ENCODE measurements around the gene TSPAN5. TPM values are rescaled to one million over a fixed set of nuclear protein-coding genes. Genes with fewer than 3 reads are reported as not detected.

TSPAN5 gene
- total and polyA plus RNA-seq, 5 donors from 2014 or later: 21.2 to 52.7 (median 39.8) TPM

GRCh38 chr4:98584265-98584664 lies 74.1 kb downstream of the TSPAN5 start:
- H3K36me3 ChIP-seq (ENCODE audit: control insufficient read depth, insufficient read depth, low read length): no peaks in the 10 kb centered on the region
- Mint-ChIP-seq H3K9me3 (no peaks in the 10 kb centered on the region), H3K36me3 (no peaks in the 10 kb centered on the region), H3K27ac (no peak overlapping the region), H3K4me1 (peaks cover 20 to 67% (median 45%) of the 10 kb centered on the region in 4 donors), H3K27me3 (no peaks in the 10 kb centered on the region), H3K4me3 (no peak overlapping the region)
- H3K4me3 ChIP-seq (ENCODE audit: low read depth, low read length): no peak overlapping the region
- peaks cover 14% of the 10 kb centered on the region for H3K4me1 ChIP-seq (ENCODE audit: control insufficient read depth, insufficient read depth, low read length, poor library complexity, severe bottlenecking)
- no peak overlapping the region for H3K27ac ChIP-seq (ENCODE audit: insufficient read depth, low read length, poor library complexity, severe bottlenecking)
- no peak for DNase-seq
- ATAC-seq (ENCODE audit: low read depth in 2 of 2): no peak
- no peaks in the 10 kb centered on the region for H3K9me3 ChIP-seq (ENCODE audit: control insufficient read depth in 2 of 2, low read length in 2 of 2)
- no peaks in the 10 kb centered on the region for H3K27me3 ChIP-seq (ENCODE audit: control insufficient read depth, insufficient read depth, low read length)

GRCh38 chr4:98583265-98583664 lies 75.1 kb downstream of the TSPAN5 start:
- no peak overlapping the region for H3K4me3 ChIP-seq (ENCODE audit: low read depth, low read length)
- Mint-ChIP-seq H3K27ac (no peak overlapping the region), H3K27me3 (no peaks in the 10 kb centered on the region), H3K9me3 (no peaks in the 10 kb centered on the region), H3K4me1 (peaks cover 22 to 67% (median 49%) of the 10 kb centered on the region in 4 donors), H3K36me3 (no peaks in the 10 kb centered on the region), H3K4me3 (peak overlapping the region in 1 of 4 donors; percentile 21)
- no peak overlapping the region for H3K27ac ChIP-seq (ENCODE audit: insufficient read depth, low read length, poor library complexity, severe bottlenecking)
- H3K36me3 ChIP-seq (ENCODE audit: control insufficient read depth, insufficient read depth, low read length): no peaks in the 10 kb centered on the region
- ATAC-seq (ENCODE audit: low read depth in 2 of 2) (no peak), DNase-seq (no peak)
- H3K4me1 ChIP-seq (ENCODE audit: control insufficient read depth, insufficient read depth, low read length, poor library complexity, severe bottlenecking): peaks cover 22% of the 10 kb centered on the region
- no peaks in the 10 kb centered on the region for H3K9me3 ChIP-seq (ENCODE audit: control insufficient read depth in 2 of 2, low read length in 2 of 2)
- no peaks in the 10 kb centered on the region for H3K27me3 ChIP-seq (ENCODE audit: control insufficient read depth, insufficient read depth, low read length)

GRCh38 chr4:98581126-98581525 lies 77.3 kb downstream of the TSPAN5 start:
- H3K27me3 ChIP-seq (ENCODE audit: control insufficient read depth, insufficient read depth, low read length): no peaks in the 10 kb centered on the region
- no peak overlapping the region for H3K4me3 ChIP-seq (ENCODE audit: low read depth, low read length)
- H3K4me1 Mint-ChIP-seq: peaks cover 17 to 61% (median 51%) of the 10 kb centered on the region in 4 donors
- H3K4me3 Mint-ChIP-seq: no peak overlapping the region
- DNase-seq (no peak), ATAC-seq (ENCODE audit: low read depth in 2 of 2) (no peak)
- H3K27ac ChIP-seq (ENCODE audit: insufficient read depth, low read length, poor library complexity, severe bottlenecking): no peak overlapping the region
- H3K9me3 ChIP-seq (ENCODE audit: control insufficient read depth in 2 of 2, low read length in 2 of 2): no peaks in the 10 kb centered on the region
- H3K9me3 Mint-ChIP-seq: no peaks in the 10 kb centered on the region
- peaks cover 7% of the 10 kb centered on the region for H3K36me3 Mint-ChIP-seq
- peak overlapping the region in 1 of 3 donors; percentile 15 for H3K27ac Mint-ChIP-seq
- H3K4me1 ChIP-seq (ENCODE audit: control insufficient read depth, insufficient read depth, low read length, poor library complexity, severe bottlenecking): peaks cover 16% of the 10 kb centered on the region
- H3K36me3 ChIP-seq (ENCODE audit: control insufficient read depth, insufficient read depth, low read length): no peaks in the 10 kb centered on the region
- no peaks in the 10 kb centered on the region for H3K27me3 Mint-ChIP-seq

- Mint-ChIP-seq H3K4me1 (peaks cover 16 to 61% (median 51%) of the 10 kb centered on the region in 4 donors), H3K9me3 (no peaks in the 10 kb centered on the region), H3K27me3 (no peaks in the 10 kb centered on the region), H3K4me3 (no peak overlapping the region), H3K27ac (peak overlapping the region in 1 of 3 donors; percentile 57), H3K36me3 (peaks cover 27% of the 10 kb centered on the region)
- H3K4me3 ChIP-seq (ENCODE audit: low read depth, low read length): no peak overlapping the region
- H3K36me3 ChIP-seq (ENCODE audit: control insufficient read depth, insufficient read depth, low read length): peaks cover 9% of the 10 kb centered on the region
- no peak overlapping the region for H3K27ac ChIP-seq (ENCODE audit: insufficient read depth, low read length, poor library complexity, severe bottlenecking)
- H3K9me3 ChIP-seq (ENCODE audit: control insufficient read depth in 2 of 2, low read length in 2 of 2): no peaks in the 10 kb centered on the region
- H3K4me1 ChIP-seq (ENCODE audit: control insufficient read depth, insufficient read depth, low read length, poor library complexity, severe bottlenecking): peaks cover 15% of the 10 kb centered on the region
- ATAC-seq (ENCODE audit: low read depth in 2 of 2) (no peak), DNase-seq (no peak)
- H3K27me3 ChIP-seq (ENCODE audit: control insufficient read depth, insufficient read depth, low read length): no peaks in the 10 kb centered on the region
Observed at GRCh38 chr4:98577956-98578355, 80.5 kb downstream of the TSPAN5 start.

GRCh38 chr4:98574816-98575215 lies 83.6 kb downstream of the TSPAN5 start:
- ATAC-seq (ENCODE audit: low read depth in 2 of 2) (no peak), DNase-seq (no peak)
- Histone ChIP-seq H3K4me1 (ENCODE audit: control insufficient read depth, insufficient read depth, low read length, poor library complexity, severe bottlenecking) (peaks cover 8% of the 10 kb centered on the region), H3K36me3 (ENCODE audit: control insufficient read depth, insufficient read depth, low read length) (peaks cover 9% of the 10 kb centered on the region), H3K4me3 (ENCODE audit: low read depth, low read length) (no peak overlapping the region), H3K27me3 (ENCODE audit: control insufficient read depth, insufficient read depth, low read length) (no peaks in the 10 kb centered on the region), H3K27ac (ENCODE audit: insufficient read depth, low read length, poor library complexity, severe bottlenecking) (no peak overlapping the region), H3K9me3 (ENCODE audit: control insufficient read depth in 2 of 2, low read length in 2 of 2) (no peaks in the 10 kb centered on the region)
- no peak overlapping the region for H3K4me3 Mint-ChIP-seq
- no peak overlapping the region for H3K27ac Mint-ChIP-seq
- no peaks in the 10 kb centered on the region for H3K27me3 Mint-ChIP-seq
- H3K36me3 Mint-ChIP-seq: peaks cover 27% of the 10 kb centered on the region
- no peaks in the 10 kb centered on the region for H3K9me3 Mint-ChIP-seq
- peaks cover 21 to 54% (median 49%) of the 10 kb centered on the region in 4 donors for H3K4me1 Mint-ChIP-seq

- Mint-ChIP-seq H3K27me3 (no peaks in the 10 kb centered on the region), H3K4me3 (no peak overlapping the region), H3K9me3 (no peaks in the 10 kb centered on the region), H3K4me1 (peaks cover 20 to 51% (median 43%) of the 10 kb centered on the region in 4 donors), H3K36me3 (peaks cover 27% of the 10 kb centered on the region), H3K27ac (no peak overlapping the region)
- Histone ChIP-seq H3K36me3 (ENCODE audit: control insufficient read depth, insufficient read depth, low read length) (peaks cover 9% of the 10 kb centered on the region), H3K9me3 (ENCODE audit: control insufficient read depth in 2 of 2, low read length in 2 of 2) (no peaks in the 10 kb centered on the region), H3K27me3 (ENCODE audit: control insufficient read depth, insufficient read depth, low read length) (no peaks in the 10 kb centered on the region), H3K27ac (ENCODE audit: insufficient read depth, low read length, poor library complexity, severe bottlenecking) (no peak overlapping the region), H3K4me3 (ENCODE audit: low read depth, low read length) (no peak overlapping the region), H3K4me1 (ENCODE audit: control insufficient read depth, insufficient read depth, low read length, poor library complexity, severe bottlenecking) (peaks cover 4% of the 10 kb centered on the region)
- no peak for DNase-seq
- ATAC-seq (ENCODE audit: low read depth in 2 of 2): no peak
Observed at GRCh38 chr4:98573791-98574190, 84.6 kb downstream of the TSPAN5 start.

GRCh38 chr4:98572697-98573096 lies 85.7 kb downstream of the TSPAN5 start:
- H3K4me3 ChIP-seq (ENCODE audit: low read depth, low read length): no peak overlapping the region
- peaks cover 17 to 47% (median 36%) of the 10 kb centered on the region in 4 donors for H3K4me1 Mint-ChIP-seq
- H3K36me3 ChIP-seq (ENCODE audit: control insufficient read depth, insufficient read depth, low read length): peaks cover 9% of the 10 kb centered on the region
- H3K4me3 Mint-ChIP-seq: no peak overlapping the region
- DNase-seq: no peak
- H3K27ac ChIP-seq (ENCODE audit: insufficient read depth, low read length, poor library complexity, severe bottlenecking): no peak overlapping the region
- H3K27me3 Mint-ChIP-seq: no peaks in the 10 kb centered on the region
- ATAC-seq (ENCODE audit: low read depth in 2 of 2): no peak
- H3K9me3 ChIP-seq (ENCODE audit: control insufficient read depth in 2 of 2, low read length in 2 of 2): no peaks in the 10 kb centered on the region
- H3K9me3 Mint-ChIP-seq: no peaks in the 10 kb centered on the region
- peak overlapping the region in 1 of 3 donors; percentile 85 for H3K27ac Mint-ChIP-seq
- no peaks in the 10 kb centered on the region for H3K27me3 ChIP-seq (ENCODE audit: control insufficient read depth, insufficient read depth, low read length)
- no peaks in the 10 kb centered on the region for H3K4me1 ChIP-seq (ENCODE audit: control insufficient read depth, insufficient read depth, low read length, poor library complexity, severe bottlenecking)
- H3K36me3 Mint-ChIP-seq: peaks cover 27% of the 10 kb centered on the region

- Mint-ChIP-seq H3K9me3 (no peaks in the 10 kb centered on the region), H3K27ac (peak overlapping the region in 1 of 3 donors; percentile 85), H3K4me3 (peak overlapping the region in 1 of 4 donors; percentile 47), H3K27me3 (no peaks in the 10 kb centered on the region), H3K4me1 (peaks cover 12 to 51% (median 38%) of the 10 kb centered on the region in 4 donors), H3K36me3 (peaks cover 22% of the 10 kb centered on the region)
- ATAC-seq (ENCODE audit: low read depth in 2 of 2): no peak
- Histone ChIP-seq H3K4me3 (ENCODE audit: low read depth, low read length) (no peak overlapping the region), H3K9me3 (ENCODE audit: control insufficient read depth in 2 of 2, low read length in 2 of 2) (no peaks in the 10 kb centered on the region), H3K36me3 (ENCODE audit: control insufficient read depth, insufficient read depth, low read length) (peaks cover 13% of the 10 kb centered on the region), H3K27me3 (ENCODE audit: control insufficient read depth, insufficient read depth, low read length) (no peaks in the 10 kb centered on the region), H3K4me1 (ENCODE audit: control insufficient read depth, insufficient read depth, low read length, poor library complexity, severe bottlenecking) (no peaks in the 10 kb centered on the region), H3K27ac (ENCODE audit: insufficient read depth, low read length, poor library complexity, severe bottlenecking) (no peak overlapping the region)
- no peak for DNase-seq
Observed at GRCh38 chr4:98571161-98571786, 87.1 kb downstream of the TSPAN5 start.

All from CD4-positive, CD25-positive, alpha-beta regulatory T cell (primary cell).